ENCODE data around the gene SERP2. TPM values are rescaled to one million over a fixed set of nuclear protein-coding genes. Genes with fewer than 3 reads are reported as not detected.

Gene SERP2
- total and polyA plus RNA-seq, 2 of the 8 experiments (the other 6 are each of a cell fraction or from before 2014, with no cell fraction given) = 2.0 to 2.3 TPM

GRCh38 chr13:44362394-44363040, 11.1 kb upstream of the SERP2 start (continued):
- TF ChIP-seq CHD7 (IDR thresholded peaks at IDR 0.05; ENCODE audit: insufficient replicate concordance, low read length) (no peak), HDAC2 (IDR thresholded peaks at IDR 0.05; ENCODE audit: borderline replicate concordance in 1 of 2, low read depth in 2 of 2, low read length in 2 of 2) (no peak), POU5F1 (IDR thresholded peaks at IDR 0.05; ENCODE audit: low read depth, low read length) (no peak), EZH2 (IDR thresholded peaks at IDR 0.05; ENCODE audit: low read depth, low read length, severe bottlenecking) (no peak), SIRT6 (IDR thresholded peaks at IDR 0.05; ENCODE audit: low read length) (no peak)
